DMS79 treated with DMSO at 0.1 percent for 48 hours (cell line): ENCODE data around the gene ZDHHC13.
"Not testable (repeated sequence)": the region's sequence is repeated elsewhere in the genome, so short reads cannot be mapped to it uniquely, and the experiment has no call there.

Source experiments
- DNase-seq: peaks from one replicate; lab custom pipeline; 2025; lab: John Stamatoyannopoulos, UW

The ZDHHC13 gene

DNA sequence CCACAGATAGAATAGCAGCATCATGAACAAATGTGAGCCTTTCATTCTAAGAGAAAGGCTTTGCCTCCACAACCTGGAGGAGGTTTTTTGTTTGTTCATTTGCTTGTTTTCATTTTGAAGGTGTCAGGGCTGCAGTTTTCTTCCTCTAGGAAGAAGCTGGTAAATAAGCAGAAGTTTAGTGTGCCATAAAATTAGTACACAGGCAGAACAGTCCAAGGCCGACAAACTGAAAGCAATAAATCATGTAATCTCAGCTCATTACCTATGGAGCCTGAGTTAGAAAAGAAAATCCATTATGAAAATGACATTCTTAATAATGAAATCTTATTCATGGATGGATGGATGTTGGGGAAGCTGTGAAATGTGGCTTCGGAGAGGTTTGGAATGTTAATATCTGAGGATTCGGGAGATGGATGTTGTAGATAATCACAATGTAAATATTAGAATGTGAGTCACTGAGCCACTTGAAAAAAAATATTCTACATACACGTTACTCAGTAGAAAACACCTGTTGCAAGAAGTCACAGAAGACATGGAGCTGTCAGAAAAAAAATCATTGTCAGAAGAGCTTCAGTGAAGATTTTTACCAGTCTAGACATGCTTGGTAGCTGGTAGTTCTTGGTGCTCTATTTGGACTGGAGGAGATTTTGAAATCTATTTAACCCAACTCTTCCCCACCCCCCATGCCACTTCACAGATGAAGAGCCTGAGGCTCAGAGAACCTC is 15.0 kb upstream of the ZDHHC13 start:
- DNase-seq, result peak; percentile 82

DNA sequence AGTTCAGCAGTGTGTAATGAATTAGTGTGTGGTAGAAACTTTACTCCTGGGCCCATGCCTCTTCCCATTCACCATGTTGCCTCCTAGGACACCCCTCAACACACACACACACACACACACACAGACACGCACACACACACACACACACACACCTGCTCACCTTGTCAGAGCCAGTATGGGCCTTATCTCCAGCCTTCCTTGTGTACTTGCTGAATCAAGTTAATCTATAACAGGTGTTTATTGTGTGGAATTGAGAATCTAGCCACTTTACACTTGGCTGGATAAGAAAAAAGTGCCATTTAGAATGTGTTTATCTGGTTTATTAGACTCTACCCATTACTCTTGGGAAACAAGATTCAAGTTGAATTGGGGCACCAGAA is 14.5 kb upstream of the ZDHHC13 start:
- DNase-seq, result no peak

DNA sequence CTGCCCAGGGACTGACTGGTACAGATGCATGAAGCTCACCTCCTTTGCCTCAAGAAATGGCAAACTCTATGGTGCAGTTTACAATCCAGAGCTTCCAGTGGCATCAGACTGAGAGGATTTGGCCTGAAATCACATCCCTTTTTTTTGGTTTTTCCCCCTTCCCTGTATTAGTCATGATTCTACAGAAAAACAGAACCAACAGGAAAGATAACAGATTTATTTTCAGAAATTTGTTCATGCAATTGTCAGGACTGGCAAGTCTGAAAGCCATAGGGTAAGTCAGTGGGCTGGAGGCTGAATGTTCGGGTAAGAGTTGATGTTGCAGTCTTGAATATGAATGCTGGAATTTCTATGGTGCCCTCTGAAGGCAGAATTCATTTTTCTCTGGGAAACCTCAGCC is 12.0 kb upstream of the ZDHHC13 start:
- no peak for DNase-seq

DNA sequence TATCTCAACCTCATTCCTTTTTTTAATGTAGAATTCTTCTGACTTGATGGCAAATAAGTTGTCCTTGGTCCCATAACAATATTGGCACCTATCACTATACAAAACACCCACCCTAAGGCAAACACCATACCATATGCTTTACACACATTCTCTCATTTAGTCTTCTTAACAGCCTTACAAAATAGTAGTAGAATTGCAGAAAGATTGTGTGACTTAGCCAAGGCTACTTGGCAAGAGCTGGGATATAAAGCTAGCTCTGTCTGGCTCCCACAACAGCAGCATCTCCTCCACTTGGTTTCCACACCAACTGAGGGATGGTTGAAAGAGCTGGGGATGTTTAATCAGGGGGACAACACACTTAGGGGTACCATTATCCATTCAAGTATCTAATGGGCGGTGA is 9.8 kb upstream of the ZDHHC13 start:
- no peak for DNase-seq

DNA sequence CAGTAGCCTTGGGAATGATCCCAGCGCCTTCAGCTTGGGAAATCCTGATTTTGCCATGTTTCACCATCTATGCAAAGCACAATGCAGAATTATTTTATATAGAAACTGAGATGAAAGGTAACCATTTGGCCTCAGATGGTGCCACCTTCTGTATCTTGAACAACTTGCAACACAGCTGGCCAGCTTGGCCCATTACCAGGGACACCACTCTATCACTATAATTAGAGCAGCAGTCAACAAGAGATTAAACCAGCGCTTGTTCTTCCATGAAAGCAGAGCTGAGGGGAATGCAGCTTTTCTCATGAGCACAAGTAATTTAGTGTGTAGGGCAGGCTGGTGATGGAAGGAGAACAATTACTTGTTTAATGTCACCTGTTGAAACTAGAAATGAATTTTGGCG is 6.7 kb upstream of the ZDHHC13 start:
- DNase-seq, result no peak

DNA sequence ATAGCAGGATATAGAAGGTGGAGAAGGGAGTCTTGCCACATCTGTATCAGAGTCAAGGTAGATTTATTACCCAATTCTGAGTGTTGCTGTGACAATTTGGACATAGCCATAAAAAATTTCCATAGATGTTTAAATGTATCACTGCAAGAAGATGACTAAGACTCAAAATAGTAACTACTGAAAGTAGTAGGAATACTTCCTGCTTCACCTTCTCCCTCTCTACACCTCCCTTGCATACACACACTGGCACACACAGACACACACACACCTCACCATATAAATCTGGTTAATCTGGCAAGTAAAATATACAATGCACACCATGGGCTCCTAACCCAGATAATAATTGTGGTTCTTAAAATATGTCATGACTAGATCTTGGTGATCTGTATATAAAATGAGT is 5.2 kb upstream of the ZDHHC13 start:
- no peak for DNase-seq

DNA sequence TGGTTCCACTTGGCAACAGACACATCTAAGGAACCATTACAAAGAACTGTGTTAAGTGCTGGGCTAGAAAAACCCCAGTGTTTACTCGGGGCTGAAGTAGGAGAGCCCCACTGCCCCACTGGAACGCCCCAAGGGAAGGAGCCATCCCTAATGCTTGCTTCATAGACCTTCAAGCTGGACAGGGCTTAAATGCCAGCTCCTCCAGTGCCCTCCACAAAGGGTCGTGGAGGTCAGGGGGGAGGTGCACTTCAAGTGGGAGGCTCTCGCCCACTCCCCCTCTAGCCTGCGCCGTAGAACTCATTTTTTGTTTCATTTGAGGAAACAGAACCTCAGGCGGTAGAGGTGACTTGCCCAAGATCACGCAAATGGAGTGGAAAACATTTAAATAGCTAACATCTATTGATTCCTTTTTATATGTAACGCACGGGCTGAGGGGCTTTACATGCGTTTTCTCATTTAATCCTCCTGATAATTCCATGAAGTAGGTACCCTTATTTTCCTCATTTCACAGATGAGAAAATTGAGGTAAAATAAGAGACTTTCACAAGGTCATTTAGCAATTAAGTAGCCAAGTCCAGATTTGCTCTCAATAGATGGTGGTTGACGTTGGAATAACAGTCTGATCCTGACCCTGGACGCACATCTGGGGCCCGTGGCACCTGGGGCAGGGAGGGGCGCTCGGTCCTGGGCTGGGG is 545 bp upstream of the ZDHHC13 start:
- DNase-seq, result no peak

DNA sequence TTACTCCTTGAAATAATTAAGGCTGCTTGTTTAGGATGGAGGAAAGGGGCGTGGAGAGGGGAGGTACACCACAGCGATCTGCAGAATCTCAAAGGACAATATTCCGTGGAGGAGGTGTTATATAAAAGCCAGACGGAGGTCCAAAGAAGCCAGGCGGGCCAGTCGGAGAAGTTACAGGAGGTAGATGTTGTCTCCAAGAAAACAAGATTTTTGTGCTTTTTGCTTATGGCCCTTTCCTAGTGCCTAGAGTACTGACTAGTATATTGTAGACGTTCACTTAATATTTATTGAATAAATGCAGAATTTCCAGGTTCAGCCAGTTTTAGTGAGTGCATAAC is 761 bp downstream of the ZDHHC13 start:
- DNase-seq, result no peak

DNA sequence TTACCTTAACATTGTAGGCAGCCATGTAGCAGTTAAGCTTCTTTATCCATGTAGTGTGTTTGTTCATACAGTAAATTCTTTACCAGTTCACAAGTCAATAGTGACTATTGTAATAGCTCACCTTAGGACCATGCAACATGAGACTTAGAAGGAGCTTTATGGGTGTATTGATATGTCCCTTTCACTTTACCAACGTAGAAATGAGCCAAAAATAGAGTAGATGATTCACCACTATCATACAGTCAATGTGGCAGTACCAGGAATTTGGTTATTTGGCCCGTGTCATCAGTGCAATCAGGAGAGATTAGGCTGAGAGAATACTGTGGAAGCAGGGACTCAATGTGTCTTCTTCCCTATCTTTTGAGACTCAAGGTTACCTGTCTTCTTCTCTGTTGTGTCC is 4.7 kb downstream of the ZDHHC13 start:
- DNase-seq, result no peak

DNA sequence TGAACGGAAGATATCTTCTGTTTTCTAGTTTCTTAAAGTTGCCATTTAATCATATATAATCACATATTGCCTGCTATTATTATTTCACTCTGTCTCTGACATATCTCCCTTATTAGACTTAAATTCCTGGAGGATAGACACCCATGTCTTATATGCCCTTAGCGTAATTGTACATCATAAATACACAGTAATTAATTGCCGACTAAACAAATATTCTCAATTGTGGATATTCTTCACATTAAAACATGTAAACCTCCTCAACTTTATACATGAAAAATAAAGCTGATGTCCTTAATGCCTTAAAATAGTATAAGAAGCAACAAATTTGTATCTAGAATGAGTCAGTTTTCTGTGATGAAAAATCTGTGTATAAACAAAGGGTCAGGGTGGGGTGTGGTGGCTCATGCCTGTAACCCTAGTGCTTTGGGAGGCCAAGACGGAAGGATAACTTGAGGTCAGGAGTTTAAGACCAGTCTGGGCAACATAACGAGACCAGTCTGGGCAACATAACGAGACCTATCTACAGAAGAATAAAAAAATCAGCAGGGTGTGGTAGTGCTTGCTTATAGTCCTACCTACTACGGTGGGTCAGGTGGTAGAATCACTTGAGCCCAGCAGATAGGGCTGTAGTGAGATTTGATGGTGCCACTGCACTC is 6.1 kb downstream of the ZDHHC13 start:
- no peak for DNase-seq

DNA sequence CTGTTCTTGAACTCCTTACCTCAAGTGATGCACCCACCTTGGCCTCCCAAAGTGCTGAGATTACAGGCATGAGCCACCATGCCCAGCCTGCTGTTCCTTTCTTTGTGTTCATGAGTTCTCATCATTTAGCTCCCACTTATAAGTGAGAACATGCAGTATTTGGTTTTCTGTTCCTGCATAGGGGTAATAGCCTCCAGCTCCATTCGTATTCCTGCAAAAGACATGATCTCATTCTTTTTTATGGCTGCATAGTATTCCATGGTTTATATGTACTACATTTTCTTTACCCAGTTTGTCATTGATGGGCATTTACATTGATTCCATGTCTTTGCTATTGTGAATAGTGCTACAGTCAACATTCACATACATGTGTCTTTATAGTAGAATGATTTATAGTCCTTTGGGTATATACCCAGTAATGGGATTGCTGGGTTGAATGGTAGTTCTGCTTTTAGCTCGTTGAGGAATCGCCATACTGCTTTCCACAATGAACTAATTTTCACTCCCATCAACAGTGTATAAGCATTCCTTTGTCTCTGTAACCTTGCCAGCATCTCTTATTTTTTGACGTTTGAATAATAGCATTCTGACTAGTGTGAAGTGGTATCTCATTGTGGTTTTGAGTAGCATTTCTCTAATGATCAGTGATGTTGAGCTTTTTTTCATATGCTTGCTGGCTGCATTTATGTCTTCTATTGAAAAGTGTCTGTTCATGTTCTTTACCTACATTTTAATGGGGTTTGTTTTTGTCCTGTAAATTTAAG is 9.8 kb downstream of the ZDHHC13 start:
- not testable (repeated sequence) for DNase-seq

DNA sequence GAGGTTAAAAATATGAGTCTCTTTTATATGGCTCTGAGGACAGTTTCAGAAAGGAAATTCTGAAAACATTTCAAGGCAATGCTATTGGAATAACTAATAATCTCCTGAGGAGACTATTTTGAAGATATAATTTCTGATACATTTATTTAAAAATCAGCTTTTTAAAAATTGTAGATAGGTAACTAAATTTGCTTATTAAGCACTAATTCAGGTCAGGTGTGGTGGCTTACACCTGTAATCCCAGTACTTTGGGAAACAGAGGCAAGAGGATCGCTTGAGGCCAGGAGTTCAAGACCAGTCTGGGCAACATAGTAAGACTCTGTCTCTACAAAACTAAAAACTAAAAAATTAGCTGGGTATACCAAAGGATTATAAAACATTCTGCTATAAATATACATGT is 17.0 kb downstream of the ZDHHC13 start:
- DNase-seq, result no peak

DNA sequence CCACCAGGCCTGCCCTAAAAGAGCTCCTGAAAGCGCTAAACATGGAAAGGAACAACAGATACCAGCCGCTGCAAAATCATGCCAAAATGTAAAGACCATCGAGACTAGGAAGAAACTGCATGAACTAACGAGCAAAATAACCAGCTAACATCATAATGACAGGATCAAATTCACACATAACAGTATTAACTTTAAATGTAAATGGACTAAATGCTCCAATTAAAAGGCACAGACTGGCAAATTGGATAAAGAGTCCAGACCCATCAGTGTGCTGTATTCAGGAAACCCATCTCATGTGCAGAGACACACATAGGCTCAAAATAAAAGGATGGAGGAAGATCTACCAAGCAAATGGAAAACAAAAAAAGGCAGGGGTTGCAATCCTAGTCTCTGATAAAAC is 19.9 kb downstream of the ZDHHC13 start:
- not testable (repeated sequence) for DNase-seq

DNA sequence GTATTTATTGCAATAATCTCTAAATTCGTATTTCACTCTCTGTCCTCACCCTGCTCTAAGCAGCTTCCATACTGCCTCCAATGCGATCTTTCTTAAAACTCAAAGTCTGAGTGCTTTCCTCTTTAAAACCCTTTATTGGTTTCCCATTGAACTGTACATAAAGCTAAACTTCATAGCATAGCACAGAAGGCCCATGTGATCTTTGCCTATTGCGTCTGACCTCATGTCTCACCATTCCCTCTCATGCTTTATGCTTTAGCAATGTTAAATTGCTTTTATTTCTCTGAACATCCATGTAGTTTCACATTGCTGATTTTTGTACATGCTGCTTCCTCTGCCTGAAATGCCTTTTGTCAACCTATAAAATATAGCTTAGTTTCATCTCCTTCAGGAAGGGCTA is 28.4 kb downstream of the ZDHHC13 start:
- no peak for DNase-seq

DNA sequence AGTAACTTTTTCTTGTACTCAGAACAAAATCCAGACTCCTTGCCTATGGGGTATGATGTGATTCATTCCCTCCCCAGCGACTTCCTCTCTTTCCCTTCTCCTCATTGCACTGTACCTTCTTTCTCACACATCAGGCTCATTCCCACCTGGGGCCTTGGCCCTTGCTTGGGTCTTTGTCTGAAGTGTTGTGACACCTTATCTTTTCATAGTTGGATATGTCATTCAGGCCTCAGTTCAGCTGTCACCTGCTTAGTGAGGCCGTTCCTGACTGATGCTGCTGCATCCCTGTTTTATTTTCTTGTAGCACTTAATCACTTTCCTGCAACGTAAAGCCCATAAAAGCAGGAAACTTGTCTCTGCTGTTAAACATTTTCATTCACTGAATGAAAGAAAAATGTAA is 39.9 kb downstream of the ZDHHC13 start:
- no peak for DNase-seq

DNA sequence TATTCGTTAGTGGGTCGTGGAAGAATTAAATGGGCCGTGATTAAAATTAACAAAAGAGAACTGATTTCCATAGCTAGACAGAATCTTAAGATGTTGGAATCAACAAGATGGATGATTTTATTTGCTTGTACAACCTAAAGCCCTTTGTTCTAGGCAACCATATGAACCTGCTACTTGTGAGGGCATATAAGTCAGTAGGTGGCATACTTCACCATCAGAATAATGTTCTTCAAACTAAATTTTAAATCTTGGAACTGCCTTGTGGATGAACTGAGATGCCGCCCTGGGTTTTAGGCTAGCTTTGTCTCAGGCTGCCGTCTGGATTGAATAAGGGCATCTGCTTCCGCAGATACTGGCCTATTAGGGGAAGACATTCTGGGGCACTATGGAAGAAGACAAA is 43.9 kb downstream of the ZDHHC13 start:
- no peak for DNase-seq

DNA sequence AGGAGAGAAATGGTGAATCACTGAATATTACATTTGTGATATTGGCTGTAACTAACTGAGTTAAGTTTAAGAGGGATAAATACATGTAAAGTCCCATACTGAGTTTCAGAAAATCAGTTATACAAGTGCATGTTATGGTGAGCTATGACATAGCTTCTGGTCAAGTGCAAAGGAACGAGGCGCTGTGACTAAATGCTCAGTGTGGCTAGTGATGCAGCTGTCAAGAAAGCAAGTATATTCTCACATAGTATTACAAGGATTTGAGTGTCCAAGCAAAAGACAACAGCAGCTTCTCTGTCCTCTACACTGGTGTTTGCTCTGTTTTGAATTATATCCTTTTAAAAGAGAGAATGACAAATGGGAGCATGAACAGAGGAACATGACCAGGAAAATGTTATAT is 44.7 kb downstream of the ZDHHC13 start:
- DNase-seq, result no peak

DNA sequence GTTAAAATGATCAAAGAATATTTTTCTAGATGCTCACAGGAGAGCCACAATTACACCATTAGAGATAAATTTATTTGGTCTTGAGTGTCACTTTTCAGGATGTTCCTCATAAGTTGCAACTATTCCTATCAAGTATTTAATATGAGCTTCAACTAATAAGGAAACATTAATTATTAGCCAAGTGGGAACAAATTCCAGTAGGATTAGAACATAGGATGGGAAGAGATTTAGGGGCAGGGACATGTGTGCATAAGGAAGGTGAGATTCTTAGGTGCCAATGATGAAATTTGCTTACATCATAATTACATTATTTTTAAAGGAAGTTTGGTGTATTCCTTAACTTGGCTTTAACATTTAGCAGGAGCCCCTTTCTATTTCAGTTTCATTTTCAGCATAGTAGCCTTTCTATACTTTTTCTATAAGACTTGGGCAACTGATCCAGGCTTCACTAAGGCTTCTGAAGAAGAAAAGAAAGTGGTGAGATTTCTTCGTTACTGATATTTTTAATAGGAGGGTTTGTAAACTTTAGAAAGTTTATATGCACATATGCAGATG is 46.1 kb downstream of the ZDHHC13 start:
- no peak for DNase-seq

DNA sequence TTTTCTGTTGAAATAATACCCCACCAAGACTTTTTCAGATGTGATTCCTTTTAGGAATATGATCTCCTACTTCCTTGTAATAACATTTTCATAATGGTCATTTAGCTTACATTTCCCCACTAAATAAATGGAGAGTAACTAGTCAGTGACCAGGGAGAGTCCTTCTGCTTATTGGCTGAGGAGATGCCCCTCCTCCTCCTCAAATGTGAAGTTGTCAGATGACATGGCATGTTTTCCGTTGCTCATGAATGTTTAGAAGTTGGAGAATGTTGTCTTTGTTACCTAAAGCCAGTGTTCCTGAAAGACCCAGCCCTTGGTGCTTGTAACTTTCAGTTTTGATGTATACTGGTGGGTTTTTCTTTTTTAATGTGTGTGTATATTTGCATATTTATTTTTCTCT is 46.6 kb downstream of the ZDHHC13 start:
- DNase-seq, result no peak

DNA sequence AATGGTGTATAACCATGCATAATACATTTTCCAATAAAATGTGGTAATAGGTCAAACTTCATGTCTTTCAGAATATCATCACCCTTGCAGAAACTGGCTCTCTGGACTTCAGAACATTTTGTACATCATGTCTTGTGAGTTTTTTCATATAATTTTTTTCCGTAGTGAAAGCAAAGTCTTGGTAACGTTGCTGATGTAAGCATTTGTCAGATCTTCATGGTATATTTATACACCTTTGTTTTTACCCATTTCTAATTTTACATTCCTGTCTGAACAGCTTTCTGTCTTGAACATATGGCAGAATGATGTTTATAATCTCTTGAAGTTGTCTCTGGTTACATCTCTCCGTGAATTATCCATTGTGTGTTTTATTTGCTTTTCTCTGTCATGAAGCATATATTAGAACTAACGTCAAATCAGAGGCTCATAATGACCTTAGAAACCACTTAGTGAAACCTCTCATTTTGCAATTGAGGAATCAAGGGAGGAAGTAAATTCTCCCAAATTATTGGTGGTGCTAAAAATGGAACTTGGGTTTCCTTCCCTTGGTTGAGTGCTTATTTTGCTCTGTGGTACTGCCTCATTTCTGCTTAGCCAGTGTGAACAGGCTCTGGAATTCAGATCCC is 47.4 kb downstream of the ZDHHC13 start:
- no peak for DNase-seq

DNA sequence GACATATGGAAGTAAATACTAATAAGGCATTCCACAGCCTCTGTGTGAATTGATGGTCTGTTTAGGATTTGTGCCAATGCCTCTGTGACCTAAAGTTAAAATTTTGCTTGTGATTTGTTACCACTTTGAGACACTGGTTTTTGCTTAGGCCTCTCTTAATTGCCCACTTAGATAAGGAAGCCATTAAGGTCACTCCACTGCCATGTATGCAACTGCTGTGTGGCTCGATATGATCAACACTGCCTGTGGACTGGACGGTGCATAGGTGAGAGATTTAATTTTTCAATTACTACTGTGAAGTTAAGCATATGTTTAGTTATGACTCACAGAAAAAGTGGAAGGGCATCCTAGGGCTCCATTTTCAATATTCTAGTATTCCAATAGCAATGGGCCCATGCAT is 47.9 kb downstream of the ZDHHC13 start:
- DNase-seq, result no peak

DNA sequence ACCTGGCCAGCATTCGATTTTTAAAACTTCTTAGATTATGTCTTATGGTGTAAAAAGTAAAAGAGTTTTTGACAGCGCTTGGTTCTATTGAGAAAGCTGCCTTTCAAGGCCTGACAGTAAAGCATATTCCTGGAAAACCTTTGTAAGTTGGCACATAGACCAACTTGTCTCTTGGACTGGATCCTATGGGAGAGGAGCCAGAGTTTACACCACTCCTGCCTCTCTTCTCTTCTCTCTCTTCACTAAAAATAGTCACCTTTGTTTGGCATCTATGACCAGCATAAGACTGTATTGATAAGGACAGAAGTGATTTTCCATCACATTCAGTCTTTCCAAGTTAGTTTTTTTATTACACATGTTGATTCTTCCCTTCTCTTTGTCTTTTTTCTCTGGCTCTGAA is 51.1 kb downstream of the ZDHHC13 start:
- DNase-seq, result no peak
